ENCODE data around the gene FAM50A.
A peak's percentile ranks its signal among the peaks of the same experiment; 100 is the strongest.

FAM50A gene

GRCh38 chrX:154440623-154441357 lies 3.2 kb upstream of the FAM50A start:
- no peak for DNase-seq

- DNase-seq: no peak
These were observed 2.4 kb upstream of the FAM50A start for GRCh38 chrX:154441564-154441963.

- DNase-seq: no peak
These were observed 1.8 kb upstream of the FAM50A start for GRCh38 chrX:154441984-154442707.

- DNase-seq: no peak
These were observed 446 bp upstream of the FAM50A start for GRCh38 chrX:154443479-154443910.

- no peak for DNase-seq
These were observed 860 bp downstream of the FAM50A start for GRCh38 chrX:154444755-154445246.

GRCh38 chrX:154445776-154446175 lies 1.8 kb downstream of the FAM50A start:
- no peak for DNase-seq

GRCh38 chrX:154446430-154446829 lies 2.5 kb downstream of the FAM50A start:
- DNase-seq: no peak

GRCh38 chrX:154448484-154448883 lies 4.5 kb downstream of the FAM50A start:
- DNase-seq: no peak

GRCh38 chrX:154449618-154450017 lies 5.7 kb downstream of the FAM50A start:
- no peak for DNase-seq

- no peak for DNase-seq
These were observed 6.4 kb downstream of the FAM50A start for GRCh38 chrX:154450312-154450711.

- no peak for DNase-seq
These were observed 8.9 kb downstream of the FAM50A start for GRCh38 chrX:154452823-154453222.

GRCh38 chrX:154457491-154458115 lies 13.7 kb downstream of the FAM50A start:
- peak; percentile 25 for DNase-seq

- peak; percentile 44 for DNase-seq
These were observed 14.4 kb downstream of the FAM50A start, which contains the start of gene PLXNA3 for GRCh38 chrX:154458116-154458953. PLXNA3 (plus strand) TSS chrX:154458281; CDS start chrX:154460184, 1,903 bp downstream.

GRCh38 chrX:154458954-154459778 lies 15.2 kb downstream of the FAM50A start:
- no peak for DNase-seq

GRCh38 chrX:154459832-154460231 lies 15.9 kb downstream of the FAM50A start:
- no peak for DNase-seq

GRCh38 chrX:154460326-154460725 lies 16.4 kb downstream of the FAM50A start:
- no peak for DNase-seq

GRCh38 chrX:154462396-154462795 lies 18.5 kb downstream of the FAM50A start:
- DNase-seq: no peak

GRCh38 chrX:154463611-154464220 lies 19.8 kb downstream of the FAM50A start:
- DNase-seq: no peak

- no peak for DNase-seq
These were observed 20.9 kb downstream of the FAM50A start for GRCh38 chrX:154464806-154465365.

- no peak for DNase-seq
These were observed 21.7 kb downstream of the FAM50A start for GRCh38 chrX:154465601-154466000.

GRCh38 chrX:154466036-154466435 lies 22.1 kb downstream of the FAM50A start:
- no peak for DNase-seq

All from stimulated activated CD4-positive, alpha-beta T cell treated with anti-CD3 and anti-CD28 coated beads, Interleukin-1b, Interleukin-23, amount 100 ng/mL, for 48 hours (primary cell).